ENCODE results near the gene SYNGR4.
"Not testable (repeated sequence)": the region's sequence is repeated elsewhere in the genome, so short reads cannot be mapped to it uniquely, and the experiment has no call there.

SYNGR4 gene

DNA sequence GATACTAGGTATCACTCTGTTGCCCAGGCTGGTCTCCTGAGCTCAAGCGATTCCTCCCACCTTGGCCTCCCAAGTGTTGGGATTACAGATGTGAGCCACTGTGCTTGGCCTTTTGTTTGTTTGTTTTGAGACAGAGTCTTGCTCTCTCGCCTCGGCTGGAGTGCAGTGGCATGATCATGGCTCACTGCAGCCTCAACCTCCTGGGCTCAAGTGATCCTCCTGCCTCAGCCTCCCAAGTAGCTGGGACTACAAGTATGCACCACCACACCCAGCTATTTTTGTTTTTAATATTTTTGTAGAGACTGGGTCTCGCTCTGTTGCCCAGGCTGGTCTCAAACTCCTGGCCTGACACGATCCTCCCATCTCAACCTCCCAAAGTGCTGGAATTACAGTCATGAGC, 7.6 kb downstream of the SYNGR4 start:
- not testable (repeated sequence) for DNase-seq (ENCODE audit: low spot score)

DNA sequence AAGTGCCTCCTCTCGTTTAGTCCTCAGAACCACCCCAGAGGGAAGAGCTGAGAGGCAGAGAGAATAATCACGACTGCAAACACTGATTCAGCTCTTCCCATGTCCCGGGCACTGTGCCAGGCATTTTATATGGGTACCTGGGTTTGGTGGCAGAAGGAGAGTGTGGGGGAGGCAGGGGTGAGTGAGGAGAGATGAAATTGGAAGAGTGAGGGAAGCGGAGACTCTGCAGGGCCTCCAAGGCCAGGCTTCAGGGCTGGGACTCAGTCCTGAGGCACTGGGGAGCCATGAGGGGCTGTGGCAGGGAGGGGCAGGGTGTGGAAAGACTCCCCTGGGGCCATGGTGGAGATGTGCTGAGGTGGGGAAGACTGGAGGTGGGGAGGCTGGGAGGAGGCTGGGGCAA, 8.7 kb downstream of the SYNGR4 start:
- no peak for DNase-seq (ENCODE audit: low spot score)

DNA sequence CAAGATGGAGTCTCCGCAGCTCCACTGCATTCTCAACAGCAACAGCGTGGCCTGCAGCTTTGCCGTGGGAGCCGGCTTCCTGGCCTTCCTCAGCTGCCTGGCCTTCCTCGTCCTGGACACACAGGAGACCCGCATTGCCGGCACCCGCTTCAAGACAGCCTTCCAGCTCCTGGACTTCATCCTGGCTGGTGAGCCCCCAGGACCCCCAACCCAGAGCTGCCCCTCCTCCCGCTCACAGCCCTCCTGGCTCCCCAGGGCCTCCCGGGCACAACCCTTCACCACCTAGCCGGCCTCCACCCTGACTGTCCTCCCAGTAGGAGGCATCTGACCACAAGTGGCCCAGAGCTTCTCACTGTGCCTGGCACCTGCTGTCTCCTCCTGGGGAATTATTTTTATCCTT, 9.4 kb downstream of the SYNGR4 start:
- DNase-seq (ENCODE audit: low spot score) = no peak

DNA sequence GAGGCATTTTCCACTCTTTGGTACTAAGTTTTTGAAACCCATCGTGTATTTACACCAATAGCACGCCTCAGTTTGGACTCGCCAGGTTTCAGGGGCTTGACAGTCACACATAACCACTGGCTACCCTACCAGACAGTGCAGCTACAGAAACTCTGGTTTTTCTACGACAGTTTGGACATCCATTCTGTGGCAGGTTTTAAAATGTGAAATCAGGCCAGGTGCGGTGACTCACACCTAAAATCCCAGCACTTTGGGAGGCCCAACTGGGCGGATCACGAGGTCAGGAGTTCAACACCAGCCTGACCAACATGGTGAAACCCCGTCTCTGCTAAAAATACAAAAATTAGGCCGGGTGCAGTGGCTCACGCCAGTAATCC, 14.0 kb downstream of the SYNGR4 start:
- no peak for DNase-seq (ENCODE audit: low spot score)

- no peak for DNase-seq (ENCODE audit: low spot score)
These were observed 14.9 kb downstream of the SYNGR4 start for GRCh38 chr19:48379058-48379457.

DNA sequence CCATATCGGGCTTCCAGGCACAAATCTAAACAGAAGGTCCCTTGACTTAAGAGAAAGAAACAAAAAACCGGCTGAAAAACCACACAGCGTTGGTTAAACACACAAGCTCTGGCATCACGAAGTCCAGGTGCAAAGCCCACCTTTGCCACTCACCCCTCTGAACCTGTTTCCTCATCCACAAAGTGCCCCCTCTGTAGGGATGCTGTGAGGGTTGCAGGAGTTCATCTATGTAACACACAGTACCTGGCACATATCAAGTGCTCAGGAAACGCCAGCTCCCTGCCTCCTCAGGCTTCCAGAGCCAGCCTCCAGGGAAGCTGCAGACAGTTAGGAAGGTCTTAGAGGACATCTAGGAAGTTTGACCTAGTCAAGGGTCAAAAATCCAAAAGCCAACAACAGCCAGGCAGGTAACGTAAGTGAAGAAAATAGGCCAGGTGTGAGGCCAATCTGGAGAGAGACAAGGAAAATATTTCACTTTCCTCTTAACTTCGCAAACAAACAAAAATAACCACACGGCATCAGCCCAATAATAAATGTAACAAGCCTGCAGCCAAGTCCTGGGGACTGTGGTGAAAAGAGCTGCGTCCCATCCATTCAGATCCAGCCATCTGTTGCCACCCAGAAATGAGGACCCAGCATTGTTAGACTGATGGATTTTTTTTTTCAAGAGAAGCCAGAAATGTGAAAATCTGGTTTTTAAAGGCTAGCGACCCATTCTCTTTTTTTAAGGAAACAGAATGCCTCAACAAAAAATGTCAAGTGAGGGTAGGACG, 17.2 kb downstream of the SYNGR4 start:
- no peak for DNase-seq (ENCODE audit: low spot score)

DNA sequence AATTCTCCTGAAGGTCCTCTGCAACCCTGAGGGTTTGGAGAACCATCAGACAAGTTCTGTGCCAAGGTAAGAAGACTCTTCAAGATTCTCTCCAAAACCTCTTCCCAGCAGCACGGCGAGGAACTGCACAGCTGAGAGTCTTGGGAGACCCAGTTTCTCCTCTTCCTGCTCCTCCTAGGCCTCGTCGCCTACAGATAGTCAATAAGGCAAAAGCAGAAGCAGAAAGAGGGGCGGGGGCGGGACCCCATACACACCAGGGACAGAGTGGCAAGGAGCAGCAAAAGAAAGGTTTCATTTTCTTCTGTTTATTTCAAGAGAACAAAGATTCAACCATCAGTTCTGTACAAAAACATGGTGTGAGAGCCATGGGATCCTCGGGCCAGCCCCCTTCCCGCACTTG, 18.1 kb downstream of the SYNGR4 start:
- no peak for DNase-seq (ENCODE audit: low spot score)

DNA sequence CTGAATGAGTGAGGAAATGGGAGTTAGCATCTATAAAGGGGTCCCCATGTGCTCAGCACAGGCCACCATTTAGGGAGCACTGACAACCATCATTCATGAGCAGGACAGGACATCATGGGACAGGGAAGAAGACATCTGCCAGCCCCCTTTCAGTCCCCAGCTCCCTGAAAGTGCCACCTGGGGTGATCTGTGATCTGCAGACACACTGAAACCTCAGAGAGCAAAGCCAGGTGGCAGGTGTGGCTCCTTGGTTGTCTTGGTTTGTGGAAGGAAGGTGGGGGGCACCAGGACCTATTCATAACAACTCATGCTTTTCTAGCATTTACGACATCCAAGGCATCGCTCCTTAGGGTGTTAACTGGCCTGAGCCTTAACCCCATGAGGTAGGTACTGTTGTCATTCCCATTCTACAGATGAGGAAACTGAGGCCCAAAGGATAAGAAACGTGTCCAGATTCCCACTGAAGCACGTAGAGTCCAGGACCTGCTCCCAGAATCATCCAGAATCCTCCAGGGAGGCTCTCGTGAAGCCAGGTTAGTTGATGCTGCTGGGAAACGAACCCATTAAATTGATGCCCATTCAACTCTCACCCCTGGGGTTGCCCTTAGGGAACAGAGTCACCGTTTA, 21.4 kb downstream of the SYNGR4 start:
- DNase-seq (ENCODE audit: low spot score) = no peak

DNA sequence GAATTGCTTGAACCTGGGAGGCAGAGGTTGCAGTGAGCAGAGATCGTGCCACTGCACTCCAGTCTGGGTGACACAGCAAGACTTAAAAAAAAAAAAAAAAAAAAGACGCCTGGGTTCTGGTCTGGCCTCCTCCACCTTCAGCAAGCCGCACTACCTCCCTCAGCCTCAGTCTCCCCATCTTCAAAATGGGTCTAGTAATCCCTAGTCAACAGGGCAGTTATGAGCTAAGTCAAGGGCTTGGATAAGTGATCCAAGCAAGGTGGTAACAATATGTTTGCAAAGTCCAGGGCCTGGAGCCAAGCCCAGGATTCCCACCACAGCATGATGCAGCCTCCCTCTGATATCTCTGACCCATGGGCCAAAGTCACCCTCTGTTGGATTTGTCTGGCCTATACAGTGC, 22.8 kb downstream of the SYNGR4 start:
- DNase-seq (ENCODE audit: low spot score) = no peak

DNA sequence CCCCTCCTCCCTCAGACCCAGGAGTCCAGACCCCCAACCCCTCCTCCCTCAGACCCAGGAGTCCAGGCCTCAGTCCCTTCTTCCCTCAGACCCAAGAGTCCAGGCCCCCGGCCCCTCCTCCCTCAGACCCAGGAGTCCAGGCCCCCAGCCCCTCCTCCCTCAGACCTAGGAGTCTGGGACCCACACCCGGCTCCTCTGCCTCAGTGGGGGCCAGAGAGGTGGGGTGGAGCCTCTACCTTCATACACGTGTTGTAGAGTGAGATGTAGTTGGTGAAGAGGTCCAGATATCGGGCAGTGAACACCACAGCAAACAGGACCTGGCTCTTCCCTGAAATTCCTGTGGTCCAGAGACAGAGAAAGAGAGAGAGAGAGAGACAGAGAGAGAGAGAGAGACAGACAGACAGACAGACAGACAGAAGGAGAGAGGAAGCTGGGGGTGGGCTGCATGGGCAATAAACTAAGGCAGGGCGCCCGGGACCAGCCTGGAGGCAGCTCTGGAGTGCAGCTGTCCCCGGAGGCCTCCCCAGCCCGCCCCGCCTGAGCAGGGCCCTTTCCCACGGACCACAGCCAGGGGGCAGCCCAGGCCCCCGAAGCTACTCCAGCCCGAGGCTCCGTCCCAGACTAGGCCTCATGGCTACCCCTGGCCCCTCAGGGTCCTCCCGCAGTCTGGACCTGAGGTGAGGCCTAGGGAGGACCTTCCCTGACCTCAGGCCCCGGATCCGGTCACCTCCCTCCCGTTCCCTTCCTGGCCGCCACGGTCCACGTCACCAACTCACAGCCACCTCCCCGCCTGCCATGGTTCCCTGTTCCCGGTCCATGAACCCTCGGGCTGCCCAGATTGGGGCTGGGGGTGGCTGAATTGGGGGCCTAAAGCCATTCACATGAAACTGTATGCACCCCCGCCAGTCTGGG, 26.3 kb downstream of the SYNGR4 start:
- peak; percentile 82 for DNase-seq (ENCODE audit: low spot score)

- DNase-seq (ENCODE audit: low spot score) = peak; percentile 91
These were observed 27.2 kb downstream of the SYNGR4 start, which contains the start of gene KDELR1 for GRCh38 chr19:48391100-48392005. Gene KDELR1 (minus strand): TSS chr19:48391551. CDS start chr19:48391358, 193 bp downstream.

- DNase-seq (ENCODE audit: low spot score) = not testable (repeated sequence)
These were observed 27.8 kb downstream of the SYNGR4 start for GRCh38 chr19:48392006-48392344.

GRCh38 chr19:48392860-48393558, 28.8 kb downstream of the SYNGR4 start:
- DNase-seq (ENCODE audit: low spot score) = no peak

DNA sequence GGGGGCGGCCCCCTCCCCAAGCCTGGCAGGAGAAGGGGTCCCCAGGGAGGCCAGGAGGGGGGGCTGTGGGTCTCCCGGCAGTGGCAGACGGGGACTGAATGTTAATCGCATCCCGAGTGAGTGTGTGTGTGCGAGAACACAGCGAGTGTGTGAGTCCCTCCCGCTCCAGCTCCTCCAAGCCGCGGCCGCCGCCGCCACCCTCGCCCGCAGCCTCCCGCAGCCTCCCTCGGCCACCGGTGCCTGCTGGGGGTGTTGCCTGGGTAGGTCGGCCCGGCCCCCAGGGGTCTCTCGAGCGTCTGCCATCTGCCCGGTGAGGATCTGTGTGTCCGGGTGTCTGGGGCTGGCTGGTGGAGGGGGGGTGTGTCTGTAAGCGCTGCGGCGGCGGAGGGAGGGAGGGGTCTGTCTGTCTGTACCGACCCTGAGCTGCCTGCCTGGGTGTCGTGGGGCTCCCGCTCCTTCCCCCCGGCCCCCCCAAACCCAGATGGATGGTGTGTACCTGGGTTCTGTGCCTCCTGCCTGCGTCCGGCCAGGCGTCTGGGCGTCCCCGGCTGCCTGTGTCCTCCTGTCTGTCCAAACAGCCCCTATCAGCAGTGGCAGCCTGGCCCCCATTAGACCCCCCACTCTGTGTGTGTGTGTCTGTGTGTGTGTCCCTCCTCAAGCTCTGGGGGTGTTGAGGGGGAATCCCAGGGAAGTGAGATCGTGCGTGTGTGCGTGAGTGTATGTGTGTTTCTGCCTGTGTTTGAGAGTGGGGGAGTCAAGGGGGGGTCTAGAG, 29.6 kb downstream of the SYNGR4 start, which contains the start of gene GRIN2D:
GRIN2D (plus strand) TSS at position 110 of the 772 bp plus-strand sequence. CDS start 4,725 bp downstream, outside the sequence.
- DNase-seq (ENCODE audit: low spot score) = no peak

DNA sequence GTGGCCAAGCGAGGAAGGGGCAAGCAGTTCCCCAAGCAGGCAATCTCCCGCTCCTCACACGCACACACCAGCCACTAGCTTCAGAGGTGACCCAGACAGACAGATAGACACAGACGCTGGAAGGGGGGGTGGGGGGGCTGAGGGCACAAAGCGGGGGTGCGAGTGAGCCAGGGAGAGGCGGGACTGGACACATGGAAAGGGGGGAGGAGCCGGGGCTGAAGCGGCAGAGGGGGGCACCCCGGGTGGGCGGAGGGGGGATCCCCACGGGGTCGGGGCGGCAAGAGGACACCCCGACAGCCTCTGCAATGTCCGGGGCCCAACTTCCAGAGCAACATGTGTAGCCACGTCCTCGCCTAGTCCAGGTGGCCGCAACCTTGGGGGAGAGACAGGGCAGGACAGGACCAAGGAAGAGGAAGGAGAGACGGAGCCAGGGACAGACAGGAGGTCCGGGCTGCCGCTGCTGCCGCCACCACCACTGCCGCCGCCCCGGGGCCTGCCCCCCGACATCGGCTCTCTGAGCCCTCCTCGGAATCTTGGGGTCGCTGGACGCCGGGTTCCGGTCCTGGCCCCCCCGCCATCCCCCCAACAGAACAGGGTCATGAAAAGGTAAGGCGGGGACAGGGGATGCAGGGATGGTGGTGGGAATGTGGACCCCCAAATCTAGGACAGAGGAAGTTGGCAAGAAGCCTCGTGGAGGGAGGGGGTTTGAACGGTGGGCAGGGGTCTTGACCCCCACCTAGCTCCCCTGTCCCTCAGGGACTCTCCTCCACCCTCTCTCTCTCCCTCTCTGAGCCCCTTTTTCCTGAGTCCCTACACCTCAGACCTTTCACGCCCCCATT, 30.4 kb downstream of the SYNGR4 start:
- no peak for DNase-seq (ENCODE audit: low spot score)

DNA sequence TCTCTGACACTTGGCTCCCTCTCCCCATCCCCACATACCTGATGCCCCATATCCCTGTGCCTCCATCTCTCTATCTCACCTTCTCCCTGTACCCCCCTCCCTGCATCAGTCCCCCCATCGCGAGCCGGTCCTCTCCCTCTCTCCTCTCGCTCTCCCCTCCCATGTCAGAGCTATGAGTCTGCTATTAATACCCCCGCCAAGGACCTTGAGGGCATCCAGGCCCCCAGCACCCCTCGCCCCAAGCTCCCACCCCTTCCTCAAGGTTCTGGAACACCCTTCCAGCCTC, 30.9 kb downstream of the SYNGR4 start:
- no peak for DNase-seq (ENCODE audit: low spot score)

DNA sequence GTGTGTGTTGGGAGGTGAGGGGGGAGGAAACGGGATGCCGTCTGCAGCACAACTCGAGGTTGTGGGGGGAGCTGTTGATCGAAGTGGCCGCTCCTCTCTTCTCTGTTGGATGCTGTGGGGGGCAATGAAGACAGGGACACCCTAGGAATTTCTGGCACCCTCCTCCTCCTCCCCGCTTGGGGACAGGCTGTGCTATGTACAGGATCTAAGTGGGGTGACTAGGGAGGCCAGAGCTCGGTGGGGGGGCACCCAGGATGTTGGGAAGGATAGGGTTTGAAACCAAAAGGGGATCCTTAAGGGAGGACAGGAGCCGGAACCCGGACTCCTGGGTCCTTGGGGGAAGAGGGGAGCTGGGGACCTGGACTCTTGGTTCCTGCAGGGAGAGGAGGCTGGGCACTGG, 31.3 kb downstream of the SYNGR4 start:
- no peak for DNase-seq (ENCODE audit: low spot score)

DNA sequence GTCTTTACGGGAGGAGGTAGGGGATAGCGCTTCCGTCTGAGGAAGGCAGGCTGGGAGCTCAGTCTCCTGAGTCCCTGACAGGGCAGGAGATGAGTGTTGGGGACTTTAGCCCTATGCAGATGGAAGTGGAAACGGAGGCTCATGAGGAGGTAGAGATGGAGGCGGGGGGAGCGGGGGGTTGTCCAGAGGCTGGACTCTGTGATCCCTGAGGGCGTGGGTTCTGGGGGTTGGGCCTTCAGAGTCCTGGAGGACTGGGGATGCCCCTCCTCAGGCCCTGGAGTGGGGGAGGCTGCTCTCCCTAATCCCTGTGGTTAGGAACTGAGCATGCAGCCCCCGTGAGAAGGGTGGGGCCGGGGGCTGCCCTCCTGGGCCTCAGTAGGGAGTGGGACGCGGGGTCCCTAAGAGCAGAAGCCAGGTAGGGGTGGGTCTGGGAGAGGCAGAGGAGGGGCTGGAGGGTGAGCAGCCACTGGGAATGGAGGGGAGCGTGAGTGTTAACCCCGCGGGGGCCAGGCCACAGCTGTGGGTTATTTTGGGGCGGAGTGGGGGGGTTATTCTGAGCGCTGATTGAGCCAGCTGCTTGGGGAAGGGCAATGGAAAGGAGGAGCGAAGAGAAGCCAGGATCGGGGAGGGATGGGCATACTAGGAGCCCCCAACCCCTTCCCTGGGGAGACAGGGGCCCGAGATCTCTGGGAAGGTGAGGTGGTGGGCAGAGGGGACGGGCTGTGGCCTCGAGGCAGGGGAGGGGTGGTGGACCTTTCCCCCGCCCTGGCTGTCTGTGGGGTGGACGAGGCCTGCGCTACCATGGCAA, 32.1 kb downstream of the SYNGR4 start:
- no peak for DNase-seq (ENCODE audit: low spot score)

- no peak for DNase-seq (ENCODE audit: low spot score)
These were observed 32.6 kb downstream of the SYNGR4 start for GRCh38 chr19:48396824-48397176.
